ENCODE results near the gene GSN.

The GSN gene

GRCh38 chr9:121294151-121294743 is 26.3 kb downstream of the GSN start:
- Mint-ChIP-seq H3K27me3 (peaks cover 17 to 24% of the 10 kb centered on the region in 2 donors), H3K4me3 (no peak overlapping the region), H3K36me3 (ENCODE audit: insufficient read depth) (no peaks in the 10 kb centered on the region), H3K4me1 (ENCODE audit: low read depth in 2 of 2) (peaks cover 4 to 5% of the 10 kb centered on the region in 2 donors), H3K27ac (no peak overlapping the region), H3K9me3 (no peaks in the 10 kb centered on the region)
- ATAC-seq (replicated peaks) (no peak), DNase-seq (no peak)

- DNase-seq (no peak), ATAC-seq (replicated peaks) (no peak)
- H3K4me1 Mint-ChIP-seq (ENCODE audit: low read depth in 2 of 2) = peaks cover 5 to 6% of the 10 kb centered on the region in 2 donors
- no peaks in the 10 kb centered on the region for H3K36me3 Mint-ChIP-seq (ENCODE audit: insufficient read depth)
- peak overlapping the region in 1 of 2 donors; percentile 44 for H3K27ac Mint-ChIP-seq
- no peaks in the 10 kb centered on the region for H3K9me3 Mint-ChIP-seq
- H3K4me3 Mint-ChIP-seq = no peak overlapping the region
- peaks cover 22 to 29% of the 10 kb centered on the region in 2 donors for H3K27me3 Mint-ChIP-seq
Measured at GRCh38 chr9:121294866-121295661, 27.1 kb downstream of the GSN start.

- no peak for DNase-seq
- no peak for ATAC-seq (replicated peaks)
- H3K27me3 Mint-ChIP-seq = peaks cover 28 to 36% of the 10 kb centered on the region in 2 donors
Measured at GRCh38 chr9:121295662-121296191, 27.8 kb downstream of the GSN start.

GRCh38 chr9:121296213-121297127 is 28.5 kb downstream of the GSN start:
- Mint-ChIP-seq H3K9me3 (no peaks in the 10 kb centered on the region), H3K4me3 (no peak overlapping the region), H3K27ac (no peak overlapping the region), H3K4me1 (ENCODE audit: low read depth in 2 of 2) (peaks cover 9% of the 10 kb centered on the region in 2 donors), H3K36me3 (ENCODE audit: insufficient read depth) (peaks cover 5% of the 10 kb centered on the region), H3K27me3 (peaks cover 32 to 38% of the 10 kb centered on the region in 2 donors)
- no peak for DNase-seq
- no peak for ATAC-seq (replicated peaks)

More at GRCh38 chr9:121295662-121296191, 27.8 kb downstream of the GSN start:
- peaks cover 9% of the 10 kb centered on the region in 2 donors for H3K4me1 Mint-ChIP-seq (ENCODE audit: low read depth in 2 of 2)
- no peak overlapping the region for H3K4me3 Mint-ChIP-seq
- no peaks in the 10 kb centered on the region for H3K9me3 Mint-ChIP-seq
- H3K36me3 Mint-ChIP-seq (ENCODE audit: insufficient read depth) = peaks cover under 1% of the 10 kb centered on the region
- H3K27ac Mint-ChIP-seq = no peak overlapping the region

- H3K9me3 Mint-ChIP-seq = no peaks in the 10 kb centered on the region
- no peak for ATAC-seq (replicated peaks)
- peaks cover 9% of the 10 kb centered on the region in 2 donors for H3K4me1 Mint-ChIP-seq (ENCODE audit: low read depth in 2 of 2)
- no peak overlapping the region for H3K27ac Mint-ChIP-seq
- DNase-seq = no peak
- no peak overlapping the region for H3K4me3 Mint-ChIP-seq
- peaks cover 32 to 38% of the 10 kb centered on the region in 2 donors for H3K27me3 Mint-ChIP-seq
- peaks cover 5% of the 10 kb centered on the region for H3K36me3 Mint-ChIP-seq (ENCODE audit: insufficient read depth)
Measured at GRCh38 chr9:121297389-121297788, 29.4 kb downstream of the GSN start.

GRCh38 chr9:121298016-121298538 is 30.1 kb downstream of the GSN start:
- H3K4me1 Mint-ChIP-seq (ENCODE audit: low read depth in 2 of 2) = peaks cover 9% of the 10 kb centered on the region in 2 donors
- no peak overlapping the region for H3K27ac Mint-ChIP-seq
- H3K36me3 Mint-ChIP-seq (ENCODE audit: insufficient read depth) = peaks cover 5% of the 10 kb centered on the region
- H3K27me3 Mint-ChIP-seq = peaks cover 32 to 38% of the 10 kb centered on the region in 2 donors
- no peaks in the 10 kb centered on the region for H3K9me3 Mint-ChIP-seq
- ATAC-seq (replicated peaks) = no peak
- peak overlapping the region; percentile 24 to 75 for H3K4me3 Mint-ChIP-seq
- no peak for DNase-seq

GRCh38 chr9:121298689-121299466 is 30.9 kb downstream of the GSN start:
- peaks cover 32 to 38% of the 10 kb centered on the region in 2 donors for H3K27me3 Mint-ChIP-seq
- ATAC-seq (replicated peaks) = no peak
- DNase-seq = no peak
- H3K9me3 Mint-ChIP-seq = no peaks in the 10 kb centered on the region
- H3K4me1 Mint-ChIP-seq (ENCODE audit: low read depth in 2 of 2) = peaks cover 9% of the 10 kb centered on the region in 2 donors
- peaks cover 5% of the 10 kb centered on the region for H3K36me3 Mint-ChIP-seq (ENCODE audit: insufficient read depth)
- H3K27ac Mint-ChIP-seq = no peak overlapping the region
- peak overlapping the region; percentile 26 to 75 for H3K4me3 Mint-ChIP-seq

- Mint-ChIP-seq H3K27ac (no peak overlapping the region), H3K4me1 (ENCODE audit: low read depth in 2 of 2) (peaks cover 9% of the 10 kb centered on the region in 2 donors), H3K36me3 (ENCODE audit: insufficient read depth) (peaks cover 5% of the 10 kb centered on the region), H3K27me3 (peaks cover 32 to 38% of the 10 kb centered on the region in 2 donors), H3K9me3 (no peaks in the 10 kb centered on the region), H3K4me3 (peak overlapping the region; percentile 26 to 65)
- DNase-seq = no peak
- peak; percentile 50 for ATAC-seq (replicated peaks)
Measured at GRCh38 chr9:121299467-121300282, 31.7 kb downstream of the GSN start.

GRCh38 chr9:121300283-121301119 is 32.5 kb downstream of the GSN start:
- peaks cover 32 to 33% of the 10 kb centered on the region in 2 donors for H3K27me3 Mint-ChIP-seq
- H3K9me3 Mint-ChIP-seq = no peaks in the 10 kb centered on the region
- ATAC-seq (replicated peaks) (no peak), DNase-seq (no peak)
- peaks cover 5% of the 10 kb centered on the region for H3K36me3 Mint-ChIP-seq (ENCODE audit: insufficient read depth)
- H3K4me3 Mint-ChIP-seq = peak overlapping the region; percentile 20 to 65
- H3K4me1 Mint-ChIP-seq (ENCODE audit: low read depth in 2 of 2) = peaks cover 9% of the 10 kb centered on the region in 2 donors
- no peak overlapping the region for H3K27ac Mint-ChIP-seq

- Mint-ChIP-seq H3K4me1 (ENCODE audit: low read depth in 2 of 2) (peaks cover 9% of the 10 kb centered on the region in 2 donors), H3K27me3 (peaks cover 32 to 33% of the 10 kb centered on the region in 2 donors), H3K9me3 (no peaks in the 10 kb centered on the region), H3K4me3 (no peak overlapping the region), H3K27ac (no peak overlapping the region), H3K36me3 (ENCODE audit: insufficient read depth) (peaks cover 5% of the 10 kb centered on the region)
- ATAC-seq (replicated peaks) (no peak), DNase-seq (no peak)
Measured at GRCh38 chr9:121301881-121302286, 33.9 kb downstream of the GSN start.

- no peak overlapping the region for H3K27ac Mint-ChIP-seq
- peaks cover 5% of the 10 kb centered on the region for H3K36me3 Mint-ChIP-seq (ENCODE audit: insufficient read depth)
- ATAC-seq (replicated peaks) = no peak
- peaks cover 9% of the 10 kb centered on the region in 2 donors for H3K4me1 Mint-ChIP-seq (ENCODE audit: low read depth in 2 of 2)
- DNase-seq = no peak
- no peak overlapping the region for H3K4me3 Mint-ChIP-seq
- no peaks in the 10 kb centered on the region for H3K9me3 Mint-ChIP-seq
- H3K27me3 Mint-ChIP-seq = peaks cover 32 to 33% of the 10 kb centered on the region in 2 donors
Measured at GRCh38 chr9:121302341-121302740, 34.4 kb downstream of the GSN start.
